SJSA1 (cell line): ENCODE results near the gene HIF1AN. TPM values are rescaled to one million over a fixed set of nuclear protein-coding genes. Genes with fewer than 3 reads are reported as not detected.
"Not testable (repeated sequence)": the region's sequence is repeated elsewhere in the genome, so short reads cannot be mapped to it uniquely, and the experiment has no call there.

ENCODE experiments used
- DNase-seq, 2 experiments: peaks; one replicate each; pipeline ENCODE4 v3.0.0-alpha.2; 2015 to 2020; ENCODE audit warnings: low spot score in 2 of 2, low read depth in 1 of 2
- H3K27ac ChIP-seq: fragments of 250-450 bp; sonication (Bioruptor Pico); 2 replicates; pipeline ENCODE4 v1.5.1; 2020; ENCODE audit warnings: mild to moderate bottlenecking, moderate library complexity
- H3K27me3 ChIP-seq: fragments of 250-450 bp; sonication (Bioruptor Pico); replicated peaks from 2 replicates; pipeline ENCODE4 v1.5.1; 2020; ENCODE audit warnings: mild to moderate bottlenecking, moderate library complexity
- H3K36me3 ChIP-seq: fragments of 250-450 bp; sonication (Bioruptor Pico); 2 replicates; pipeline ENCODE4 v1.5.1; 2020; ENCODE audit warnings: mild to moderate bottlenecking
- H3K4me1 ChIP-seq: fragments of 250-450 bp; sonication (Bioruptor Pico); replicated peaks from 2 replicates; pipeline ENCODE4 v1.6.1; 2021; ENCODE audit warnings: mild to moderate bottlenecking
- H3K4me3 ChIP-seq: fragments of 250-450 bp; sonication (Bioruptor Pico); 2 replicates; pipeline ENCODE4 v1.5.1; 2020; ENCODE audit warnings: mild to moderate bottlenecking
- H3K9me3 ChIP-seq: fragments of 250-450 bp; sonication (Bioruptor Pico); replicated peaks from 2 replicates; pipeline ENCODE4 v1.5.1; 2020; ENCODE audit warnings: mild to moderate bottlenecking
- total RNA-seq: library from RNA; depleted of rRNA; stranded (reverse); fragments of >200 nt; shearing (Covaris generic); gene quantifications from 2 replicates; pipeline ENCODE4 v1.2.3, GENCODE V29; 2014

The HIF1AN gene
- total RNA-seq, 1 experiment from 2014 or later, result 9.5 TPM

DNA sequence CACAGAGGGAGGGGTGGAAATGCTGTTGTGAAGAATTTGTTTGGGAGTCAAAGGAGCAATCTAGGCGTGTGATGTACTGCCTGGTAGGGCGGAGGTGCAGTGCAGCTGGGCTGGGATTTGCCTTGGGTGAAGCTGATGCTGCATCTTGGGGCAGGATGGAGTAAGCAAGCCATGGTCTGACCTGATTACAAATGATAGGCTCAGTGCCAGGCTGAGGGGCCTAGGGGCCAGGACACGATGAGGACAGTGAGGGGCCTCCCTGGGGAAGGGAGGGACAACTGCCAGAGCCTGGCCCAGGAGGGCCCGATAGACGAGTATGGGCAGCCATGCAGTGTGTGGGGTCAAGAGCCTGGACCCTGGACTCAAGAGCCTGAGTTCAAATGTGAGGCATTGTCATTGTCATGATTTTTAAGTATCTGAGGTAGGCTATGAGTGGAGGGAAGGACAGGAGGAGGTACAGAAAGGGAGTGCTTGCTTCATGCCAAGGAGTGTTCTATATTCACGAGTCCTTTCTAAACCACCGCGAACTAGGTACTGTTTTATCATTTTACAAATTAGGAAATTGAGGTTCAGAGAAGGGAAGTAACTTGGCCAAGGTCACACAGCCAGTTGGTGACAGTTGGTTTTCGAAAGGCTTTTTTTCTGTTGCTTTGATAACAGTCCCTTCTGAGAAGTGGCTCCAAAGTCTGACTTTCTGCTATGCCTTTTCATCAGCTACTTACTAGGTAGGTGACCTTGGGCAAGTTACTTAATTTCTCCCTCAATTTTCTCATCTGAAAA, 29.7 kb downstream of the HIF1AN start:
- peaks cover 76% of the 10 kb centered on the region for H3K27me3 ChIP-seq
- H3K36me3 ChIP-seq, result no peaks in the 10 kb centered on the region
- DNase-seq, result no peak
- peaks cover 7% of the 10 kb centered on the region for H3K9me3 ChIP-seq
- no peak overlapping the region for H3K27ac ChIP-seq
- no peak overlapping the region for H3K4me3 ChIP-seq
- H3K4me1 ChIP-seq, result peaks cover 8% of the 10 kb centered on the region

DNA sequence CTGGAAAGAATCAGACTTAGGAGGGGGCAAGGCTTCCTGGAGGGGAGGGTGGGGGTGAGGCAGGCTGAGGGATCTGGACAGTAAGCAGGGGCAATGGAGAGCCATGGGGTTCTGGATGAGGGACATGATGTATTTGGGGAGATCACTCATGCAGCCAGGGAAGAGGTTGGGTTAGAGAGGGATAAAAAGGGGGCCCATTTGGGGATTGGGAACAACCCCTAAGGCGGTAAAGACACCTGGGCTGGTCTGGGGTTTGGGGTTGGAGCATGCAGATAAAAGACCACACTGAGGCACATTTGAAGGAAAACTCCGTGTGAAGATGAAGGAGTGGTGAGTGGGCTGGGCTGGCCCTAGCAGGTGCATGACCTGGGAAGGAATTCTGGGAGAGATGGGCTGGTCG, 30.8 kb downstream of the HIF1AN start:
- no peak for DNase-seq
- Histone ChIP-seq H3K27ac (no peak overlapping the region), H3K36me3 (no peaks in the 10 kb centered on the region), H3K9me3 (peaks cover 7% of the 10 kb centered on the region), H3K27me3 (peaks cover 79% of the 10 kb centered on the region), H3K4me3 (no peak overlapping the region), H3K4me1 (peaks cover 8% of the 10 kb centered on the region)

DNA sequence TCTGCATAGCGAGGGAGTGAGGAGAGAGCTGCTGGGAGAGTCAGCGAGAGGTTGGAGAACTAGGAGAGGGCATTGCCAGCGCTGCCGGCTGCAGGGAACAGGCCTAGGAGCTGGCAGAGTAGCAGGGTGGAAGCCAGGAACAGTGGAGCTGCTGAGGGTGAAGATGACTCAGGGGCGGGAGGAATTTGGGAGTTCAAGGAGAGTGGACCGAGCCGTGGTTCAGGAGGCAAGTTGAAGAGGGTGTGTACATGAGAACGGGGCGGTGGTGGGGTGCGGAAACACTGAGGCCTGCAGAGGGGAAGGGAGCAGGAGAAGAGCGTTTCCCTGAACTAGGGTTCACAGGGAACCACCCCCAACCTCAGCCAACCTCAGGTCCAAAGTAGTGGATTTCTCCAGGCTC, 31.5 kb downstream of the HIF1AN start:
- H3K4me3 ChIP-seq, result no peak overlapping the region
- no peaks in the 10 kb centered on the region for H3K36me3 ChIP-seq
- no peak overlapping the region for H3K27ac ChIP-seq
- no peak for DNase-seq
- H3K27me3 ChIP-seq, result peaks cover 76% of the 10 kb centered on the region
- H3K4me1 ChIP-seq, result peaks cover 2% of the 10 kb centered on the region
- H3K9me3 ChIP-seq, result peaks cover 5% of the 10 kb centered on the region

DNA sequence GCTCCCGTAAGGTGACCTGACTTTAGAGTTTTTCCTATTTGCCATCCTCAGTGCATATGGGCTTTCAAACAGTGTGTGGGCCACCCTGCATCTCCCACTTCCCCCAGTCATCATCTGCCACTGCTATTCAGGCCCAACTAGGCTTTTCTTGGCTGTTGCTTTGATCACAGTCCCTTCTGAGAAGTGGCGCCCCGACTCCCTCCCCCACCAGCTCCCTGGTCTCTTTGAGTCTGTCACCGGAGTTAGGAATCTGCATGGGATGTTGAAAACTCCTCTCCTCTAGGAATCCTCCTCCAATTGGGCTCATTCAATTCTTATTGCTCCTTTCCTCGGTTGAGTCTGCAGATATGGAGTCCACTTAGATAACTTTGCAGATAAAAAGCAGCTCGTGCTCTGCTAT, 32.1 kb downstream of the HIF1AN start:
- Histone ChIP-seq H3K36me3 (no peaks in the 10 kb centered on the region), H3K9me3 (no peaks in the 10 kb centered on the region), H3K27ac (no peak overlapping the region), H3K4me1 (no peaks in the 10 kb centered on the region), H3K4me3 (no peak overlapping the region), H3K27me3 (peaks cover 70% of the 10 kb centered on the region)
- DNase-seq, result no peak

DNA sequence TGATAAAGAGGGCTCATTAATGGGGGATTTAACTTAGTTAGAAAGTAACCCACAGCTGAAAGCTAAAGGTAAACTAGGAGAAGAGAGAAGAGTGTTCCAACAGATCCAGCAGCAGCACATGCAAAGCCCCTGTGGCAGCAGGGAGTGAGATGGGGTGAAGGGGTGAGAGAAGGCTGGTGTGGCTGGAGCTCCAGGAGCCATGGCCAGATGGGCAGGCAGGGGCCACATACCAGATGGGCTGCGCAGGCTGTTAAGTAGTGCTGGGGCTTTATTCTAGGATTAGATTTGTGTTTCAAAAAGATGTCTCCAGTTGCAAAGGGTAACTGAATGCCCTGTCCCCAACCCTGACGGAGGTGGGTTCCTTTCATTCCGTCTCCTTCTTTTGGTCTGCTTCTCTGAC, 33.2 kb downstream of the HIF1AN start:
- no peaks in the 10 kb centered on the region for H3K4me1 ChIP-seq
- H3K27me3 ChIP-seq, result peaks cover 70% of the 10 kb centered on the region
- no peaks in the 10 kb centered on the region for H3K9me3 ChIP-seq
- no peak overlapping the region for H3K4me3 ChIP-seq
- no peak overlapping the region for H3K27ac ChIP-seq
- H3K36me3 ChIP-seq, result no peaks in the 10 kb centered on the region
- no peak for DNase-seq

DNA sequence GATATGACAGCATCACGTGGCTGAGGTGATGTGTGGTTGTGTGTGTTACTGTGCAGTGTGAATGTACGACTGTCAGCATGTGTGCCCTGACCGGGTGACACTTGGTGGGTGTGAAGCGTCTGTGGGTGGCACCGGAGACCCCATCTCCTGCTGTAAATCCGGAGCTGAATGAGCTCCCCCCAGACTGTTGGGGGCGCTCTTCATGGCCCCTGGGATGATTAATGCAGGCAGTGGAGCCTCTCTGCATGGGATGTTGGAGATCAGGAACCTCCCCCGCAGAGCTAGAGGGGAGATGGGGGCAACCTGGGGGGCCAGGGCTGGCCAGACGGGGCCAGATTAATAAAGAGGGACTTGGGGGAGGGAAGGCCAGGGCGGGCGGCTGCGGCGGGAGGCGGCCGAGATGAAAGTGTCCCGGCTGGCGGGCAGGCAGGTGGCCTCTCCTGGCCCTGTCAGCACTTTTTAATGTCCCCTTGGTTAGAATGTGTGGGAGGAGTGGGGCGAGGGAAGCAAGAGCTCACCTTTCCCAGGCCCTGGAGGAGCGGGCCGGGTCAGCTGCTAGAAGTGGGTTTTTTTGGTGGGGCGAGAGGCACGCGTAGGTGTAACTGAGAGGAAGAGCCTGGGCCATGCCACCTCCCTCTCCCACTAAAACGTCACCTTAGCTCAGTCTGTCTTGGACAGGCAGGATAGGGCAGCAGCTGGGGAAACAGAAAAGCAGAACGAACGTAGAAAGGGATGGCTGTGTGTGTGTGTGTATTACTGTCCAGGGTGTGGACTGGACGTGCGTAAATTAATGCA, 34.1 kb downstream of the HIF1AN start:
- H3K4me1 ChIP-seq, result no peaks in the 10 kb centered on the region
- DNase-seq, result no peak
- H3K4me3 ChIP-seq, result no peak overlapping the region
- no peaks in the 10 kb centered on the region for H3K36me3 ChIP-seq
- peaks cover 68% of the 10 kb centered on the region for H3K27me3 ChIP-seq
- H3K27ac ChIP-seq, result no peak overlapping the region
- H3K9me3 ChIP-seq, result no peaks in the 10 kb centered on the region

DNA sequence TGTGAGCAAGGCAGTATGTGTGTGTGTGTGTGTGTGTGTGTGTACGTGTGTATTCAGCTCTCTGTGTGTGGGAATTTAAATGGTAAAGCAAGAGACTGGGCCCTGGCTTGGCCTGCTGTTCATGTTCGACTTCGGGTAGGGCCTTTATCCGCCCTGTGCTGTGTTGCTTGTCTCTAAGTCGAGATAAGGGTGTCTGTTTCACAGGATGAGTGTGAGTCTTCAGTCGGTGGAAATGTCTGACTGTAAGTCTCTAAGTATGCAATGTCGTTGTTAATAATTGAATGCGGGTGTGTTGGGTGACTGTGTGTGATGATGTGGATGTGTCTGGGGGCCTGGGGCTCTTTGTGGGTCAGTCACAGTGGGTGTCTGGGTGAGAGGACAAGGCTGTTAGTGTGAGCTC, 34.8 kb downstream of the HIF1AN start:
- H3K36me3 ChIP-seq, result no peaks in the 10 kb centered on the region
- DNase-seq, result no peak
- no peak overlapping the region for H3K27ac ChIP-seq
- H3K4me3 ChIP-seq, result no peak overlapping the region
- no peaks in the 10 kb centered on the region for H3K9me3 ChIP-seq
- H3K4me1 ChIP-seq, result no peaks in the 10 kb centered on the region
- peaks cover 67% of the 10 kb centered on the region for H3K27me3 ChIP-seq

DNA sequence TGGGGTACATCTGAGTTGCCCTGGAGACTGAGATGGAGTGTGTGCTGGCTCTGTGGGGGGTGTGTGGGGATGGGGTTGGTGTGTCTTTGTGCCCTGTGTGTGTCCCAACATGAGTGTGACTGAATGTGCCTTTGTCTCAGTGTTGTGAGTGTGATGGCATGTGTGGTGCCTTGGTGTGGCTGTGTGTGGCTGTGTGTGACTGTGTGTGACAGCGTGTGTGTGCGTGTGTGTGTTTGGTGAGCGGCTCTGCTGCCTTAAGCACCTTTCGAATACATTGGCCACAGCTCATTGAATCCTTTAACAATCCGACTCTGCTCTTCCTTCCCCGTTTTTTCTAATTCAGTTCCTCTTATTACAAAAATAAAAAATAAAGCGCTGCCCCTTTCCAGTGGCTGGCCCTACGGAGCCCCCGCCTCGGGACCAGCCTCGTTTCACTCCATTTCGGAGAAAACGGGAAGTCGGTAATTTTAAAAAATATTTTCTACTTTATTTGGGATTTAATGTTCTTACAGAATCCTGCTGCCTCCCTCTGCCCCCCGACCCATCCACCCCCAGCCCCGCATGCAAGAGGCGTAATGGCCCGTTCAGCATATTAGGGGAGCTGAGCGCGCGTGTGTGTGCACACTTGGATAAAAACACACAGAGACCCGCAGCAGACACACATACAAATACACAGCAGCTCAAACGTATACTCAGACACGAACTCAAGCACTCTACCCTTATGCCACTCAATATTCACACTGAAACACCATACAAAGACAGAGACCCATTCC, 35.5 kb downstream of the HIF1AN start:
- no peak for DNase-seq
- no peaks in the 10 kb centered on the region for H3K4me1 ChIP-seq
- H3K4me3 ChIP-seq, result no peak overlapping the region
- no peaks in the 10 kb centered on the region for H3K9me3 ChIP-seq
- H3K27me3 ChIP-seq, result peaks cover 63% of the 10 kb centered on the region
- H3K27ac ChIP-seq, result no peak overlapping the region
- H3K36me3 ChIP-seq, result no peaks in the 10 kb centered on the region

DNA sequence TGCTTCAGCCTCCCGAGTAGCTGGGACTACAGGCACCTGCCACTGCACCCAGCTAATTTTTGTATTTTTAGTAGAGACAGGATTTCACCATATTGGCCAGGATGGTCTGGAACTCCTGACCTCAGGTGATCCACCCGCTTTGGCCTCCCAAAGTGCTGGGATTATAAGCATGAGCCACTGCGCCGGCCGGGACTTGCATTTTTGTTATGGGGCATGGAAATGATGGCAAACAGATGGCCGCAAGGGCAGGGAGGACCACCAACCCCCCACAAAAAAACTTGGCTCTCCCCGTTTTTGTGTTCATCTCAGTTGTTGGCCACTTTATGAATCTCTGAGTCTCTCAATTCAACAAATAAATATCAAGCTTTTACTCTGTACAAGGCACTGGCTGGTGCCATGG, 39.4 kb downstream of the HIF1AN start:
- H3K36me3 ChIP-seq, H3K4me1 ChIP-seq, H3K4me3 ChIP-seq, H3K27ac ChIP-seq, H3K9me3 ChIP-seq: not testable (repeated sequence)
- peaks cover 58% of the 10 kb centered on the region for H3K27me3 ChIP-seq
- DNase-seq, result peak in 1 of 2 experiments; percentile 33

DNA sequence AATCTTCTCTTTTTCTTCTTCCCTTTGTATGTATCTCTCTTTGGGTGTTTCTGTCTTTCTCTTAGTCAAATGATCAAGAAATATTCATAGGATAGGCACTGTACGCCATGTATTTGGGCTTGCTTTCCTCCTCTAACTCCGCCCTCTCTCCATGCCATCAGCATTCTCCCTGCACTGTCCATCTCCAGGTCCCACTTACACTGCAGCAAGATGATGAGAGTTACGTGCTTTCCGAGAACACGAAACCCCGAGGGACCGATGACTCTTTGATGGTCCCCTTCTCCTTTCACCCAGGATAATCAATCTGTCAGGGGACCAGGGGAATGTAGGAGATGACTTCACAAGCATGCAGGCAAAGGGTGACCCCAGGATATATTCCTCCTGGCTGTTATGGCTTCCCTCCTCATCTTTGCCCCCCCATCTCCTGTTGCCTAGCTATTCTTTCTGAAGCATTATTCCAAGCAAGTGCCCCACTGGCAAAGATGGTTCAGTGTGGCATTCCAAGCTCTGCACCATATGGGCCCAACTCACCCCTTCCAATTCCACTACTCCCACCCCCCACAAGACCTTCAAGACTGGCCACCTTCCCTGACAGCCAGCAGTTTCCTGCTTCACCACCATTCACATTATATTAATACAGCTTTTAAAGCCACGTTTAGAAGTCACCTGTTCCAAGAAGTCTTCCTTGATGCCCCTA, 40.0 kb downstream of the HIF1AN start:
- H3K27me3 ChIP-seq, result peaks cover 58% of the 10 kb centered on the region
- no peaks in the 10 kb centered on the region for H3K36me3 ChIP-seq
- H3K4me1 ChIP-seq, result no peaks in the 10 kb centered on the region
- H3K9me3 ChIP-seq, result no peaks in the 10 kb centered on the region
- no peak for DNase-seq
- H3K27ac ChIP-seq, result no peak overlapping the region
- no peak overlapping the region for H3K4me3 ChIP-seq

DNA sequence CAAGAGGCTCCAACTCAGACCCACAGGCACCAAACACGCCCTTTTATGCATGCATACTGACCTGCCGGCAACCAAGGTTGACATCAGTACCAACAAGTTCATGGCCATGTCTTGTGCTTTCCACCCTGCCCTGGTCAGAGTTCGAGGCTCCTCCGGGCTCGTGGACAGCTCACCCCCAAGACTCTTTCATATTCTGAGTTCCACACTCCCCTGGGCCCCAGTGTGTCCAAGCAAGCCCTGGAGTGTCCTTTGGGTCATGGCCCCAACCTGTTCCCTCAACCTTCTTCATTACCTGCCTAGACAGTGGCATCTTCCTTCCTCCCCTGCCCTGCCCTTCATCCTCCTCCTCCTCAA, 40.5 kb downstream of the HIF1AN start:
- no peaks in the 10 kb centered on the region for H3K36me3 ChIP-seq
- peak in 1 of 2 experiments; percentile 18 for DNase-seq
- no peaks in the 10 kb centered on the region for H3K9me3 ChIP-seq
- H3K27ac ChIP-seq, result no peak overlapping the region
- no peak overlapping the region for H3K4me3 ChIP-seq
- peaks cover 58% of the 10 kb centered on the region for H3K27me3 ChIP-seq
- no peaks in the 10 kb centered on the region for H3K4me1 ChIP-seq

DNA sequence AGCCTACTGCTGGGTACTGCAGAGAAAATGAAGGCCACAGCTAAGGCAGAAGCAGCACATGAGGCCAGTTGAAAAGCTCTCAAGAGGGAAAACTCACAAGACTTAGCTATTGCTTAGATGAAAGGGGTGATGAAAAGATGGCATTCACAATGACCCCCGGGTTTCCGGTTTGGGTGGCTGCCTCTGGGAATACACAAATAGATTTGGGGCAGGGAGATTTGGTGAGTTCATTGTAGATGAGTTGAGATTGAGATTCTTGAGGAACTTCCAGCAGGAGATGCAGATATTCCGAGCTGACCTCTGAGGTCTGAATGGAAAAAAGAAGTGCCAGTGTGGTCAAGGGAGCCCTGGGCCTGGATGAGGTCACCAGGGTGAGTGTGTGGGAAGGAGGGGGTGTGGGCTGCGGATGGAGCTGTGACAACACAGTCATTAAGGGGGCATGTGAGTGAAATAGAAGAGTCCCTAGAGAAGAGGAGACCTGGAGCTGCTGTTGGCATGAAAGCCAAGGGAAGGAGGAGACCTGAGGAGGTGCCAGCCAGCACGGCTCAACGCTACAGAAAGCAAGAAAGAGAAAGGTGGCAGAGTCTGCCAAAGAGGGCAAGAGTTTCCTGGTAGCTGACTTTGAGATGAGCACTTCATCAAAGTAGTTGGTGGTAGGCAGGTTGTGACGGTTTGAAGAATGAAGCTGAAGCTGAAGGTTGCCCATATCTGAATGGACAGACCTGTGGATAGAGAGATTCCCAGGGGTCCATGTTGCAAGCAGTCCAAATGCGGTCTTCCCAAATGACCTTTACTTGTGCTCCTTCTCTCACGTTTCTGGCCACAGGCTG, 43.7 kb downstream of the HIF1AN start:
- no peaks in the 10 kb centered on the region for H3K36me3 ChIP-seq
- H3K4me1 ChIP-seq, result no peaks in the 10 kb centered on the region
- peaks cover 57% of the 10 kb centered on the region for H3K27me3 ChIP-seq
- no peaks in the 10 kb centered on the region for H3K9me3 ChIP-seq
- H3K27ac ChIP-seq, result no peak overlapping the region
- no peak overlapping the region for H3K4me3 ChIP-seq
- peak in 1 of 2 experiments; percentile 40 for DNase-seq

DNA sequence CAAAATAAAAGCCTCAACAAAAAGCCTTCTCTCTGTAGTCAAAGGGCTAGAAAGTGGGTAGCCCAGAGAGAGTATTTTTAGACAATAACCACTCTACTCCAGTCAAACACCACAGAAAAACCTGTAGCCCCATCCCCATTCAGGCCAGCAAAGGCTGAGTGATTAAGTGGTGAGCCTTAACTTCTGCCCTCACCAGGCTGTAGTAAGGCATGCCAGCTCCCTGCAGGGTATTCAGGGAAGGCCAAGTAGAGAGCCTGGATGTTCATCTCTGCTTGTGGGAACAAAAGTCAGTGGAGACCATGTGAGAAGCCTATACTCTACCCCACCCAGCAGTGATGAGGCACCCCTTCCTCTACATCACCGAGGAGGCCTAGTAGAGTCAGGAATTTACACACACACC, 51.2 kb downstream of the HIF1AN start:
- peaks cover 42% of the 10 kb centered on the region for H3K27me3 ChIP-seq
- H3K36me3 ChIP-seq, result no peaks in the 10 kb centered on the region
- H3K27ac ChIP-seq, result no peak overlapping the region
- no peak for DNase-seq
- no peak overlapping the region for H3K4me3 ChIP-seq
- no peaks in the 10 kb centered on the region for H3K4me1 ChIP-seq
- H3K9me3 ChIP-seq, result no peaks in the 10 kb centered on the region
